Raji (cell line): ENCODE measurements around the gene NPM3.

ENCODE experiments used
- POLR2A ChIP-seq: IDR thresholded peaks from 2 replicates; pipeline ENCODE4 v1.6.1; 2011; ENCODE audit warnings: low read depth, low read length, control low read depth; ENCODE audit not compliant: insufficient read depth

NPM3 gene

GRCh38 chr10:101817337-101818118 is 34.3 kb upstream of the NPM3 start:
- no peak; the same call in 1 of the 2 replicates for TF ChIP-seq POLR2A

- no peak for TF ChIP-seq POLR2A
These were observed 33.7 kb upstream of the NPM3 start for GRCh38 chr10:101816913-101817336.

- TF ChIP-seq POLR2A = no peak
These were observed 33.1 kb upstream of the NPM3 start for GRCh38 chr10:101816376-101816775.

- TF ChIP-seq POLR2A = no peak
These were observed 31.3 kb upstream of the NPM3 start for GRCh38 chr10:101814466-101815071.

- TF ChIP-seq POLR2A = no peak
These were observed 29.4 kb upstream of the NPM3 start for GRCh38 chr10:101812606-101813005.

GRCh38 chr10:101807158-101807557 is 23.9 kb upstream of the NPM3 start:
- no peak for TF ChIP-seq POLR2A

GRCh38 chr10:101803511-101803910 is 20.3 kb upstream of the NPM3 start:
- no peak for TF ChIP-seq POLR2A

- TF ChIP-seq POLR2A = no peak
These were observed 14.3 kb upstream of the NPM3 start for GRCh38 chr10:101797403-101798059.

GRCh38 chr10:101793526-101793925 is 10.3 kb upstream of the NPM3 start:
- no peak for TF ChIP-seq POLR2A

- TF ChIP-seq POLR2A = no peak
These were observed 6.4 kb upstream of the NPM3 start for GRCh38 chr10:101789686-101790085.

GRCh38 chr10:101785801-101786200 is 2.6 kb upstream of the NPM3 start:
- TF ChIP-seq POLR2A = no peak

GRCh38 chr10:101784558-101784957 is 1.3 kb upstream of the NPM3 start:
- TF ChIP-seq POLR2A = no peak

- no peak for TF ChIP-seq POLR2A
These were observed 481 bp upstream of the NPM3 start for GRCh38 chr10:101783736-101784118.

- TF ChIP-seq POLR2A = no peak; the same call in 1 of the 2 replicates
These were observed 1.0 kb downstream of the NPM3 start for GRCh38 chr10:101781984-101782810.

- no peak for TF ChIP-seq POLR2A
These were observed 1.6 kb downstream of the NPM3 start for GRCh38 chr10:101781655-101781983.
